ENCODE data around the gene AAK1. TPM values are rescaled to one million over a fixed set of nuclear protein-coding genes. Genes with fewer than 3 reads are reported as not detected.

AAK1 gene
- total and polyA plus RNA-seq, 2 of the 13 experiments (the other 11 are each of a cell fraction or from before 2014, with no cell fraction given), result 9.8 to 10.3 TPM

DNA sequence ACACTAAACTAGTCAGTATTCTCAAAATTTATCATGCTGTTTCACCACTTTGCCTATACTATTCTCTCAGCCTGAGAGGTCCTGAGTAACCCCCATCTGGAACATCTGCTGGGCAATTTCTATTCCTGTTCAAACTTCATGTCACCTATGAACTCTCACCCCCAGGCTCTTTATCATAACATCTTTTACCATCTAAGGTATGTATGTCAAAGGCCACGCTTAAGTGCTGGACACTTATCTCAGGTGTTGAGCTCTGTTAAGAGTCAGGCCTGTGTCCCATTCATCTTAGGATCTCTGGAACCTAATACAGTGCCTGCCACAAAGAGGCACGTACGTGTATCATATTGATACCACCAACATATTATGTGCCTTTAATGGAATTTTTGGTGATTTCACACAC is 4.9 kb downstream of the AAK1 start:
- 92% methylated on average over 3 of the region's 3 CpGs for WGBS (ENCODE audit: low lambda C conversion rate)
- no peaks in the 10 kb centered on the region for H4K20me1 ChIP-seq (ENCODE audit: insufficient read depth, low read length)
- no peak overlapping the region for H3K4me2 ChIP-seq (ENCODE audit: low read depth, low read length)
- in situ Hi-C loops (cut with HindIII; ENCODE audit: extremely low pct_ligation_motif_present, low pct_unique_long_range_greater_than_20kb), result no loop called here
- H3K9me3 ChIP-seq (ENCODE audit: low read length), result no peaks in the 10 kb centered on the region
- DNase-seq (ENCODE audit: low spot score) (no peak), ATAC-seq (no peak), FAIRE-seq (no peak)
- no peak overlapping the region for H3K9ac ChIP-seq (ENCODE audit: insufficient read depth, low read depth, low read length)
- ChIA-PET POLR2A (interaction anchor here (1.0 kb wide), 1 partner anchor 103 kb away, joined by 3 read pairs; the partner anchor contains the start of gene ANXA4), CTCF (ENCODE audit: low intra/inter-chr PET ratio, low total read pairs) (no interaction called here)
- H3K27ac ChIP-seq (ENCODE audit: extremely low read length, insufficient read depth, low read length), result no peak overlapping the region
- no peak overlapping the region for H2AFZ ChIP-seq (ENCODE audit: low read length)
- intact Hi-C loops (cut with micrococcal nuclease; ENCODE audit: unreplicated experiment), result no loop called here
- no peak overlapping the region for H3K4me3 ChIP-seq (replicated peaks in 1 of 3; ENCODE audit: insufficient read depth in 1 of 3, low read depth in 2 of 3, low read length in 3 of 3)
- H3K27me3 ChIP-seq (ENCODE audit: control insufficient read depth in 1 of 2, insufficient read depth in 2 of 2, low read length in 2 of 2), result peaks cover 0 to 3% of the 10 kb centered on the region in 2 experiments; a peak in 1 of 5 replicates
- TF ChIP-seq CHCHD3 (CRISPR knock-in tag; IDR thresholded peaks at IDR 0.05), result no peak
- no peak for TF ChIP-seq IRF2 (CRISPR knock-in tag; IDR thresholded peaks at IDR 0.05)
- TF ChIP-seq, protein P1, sequence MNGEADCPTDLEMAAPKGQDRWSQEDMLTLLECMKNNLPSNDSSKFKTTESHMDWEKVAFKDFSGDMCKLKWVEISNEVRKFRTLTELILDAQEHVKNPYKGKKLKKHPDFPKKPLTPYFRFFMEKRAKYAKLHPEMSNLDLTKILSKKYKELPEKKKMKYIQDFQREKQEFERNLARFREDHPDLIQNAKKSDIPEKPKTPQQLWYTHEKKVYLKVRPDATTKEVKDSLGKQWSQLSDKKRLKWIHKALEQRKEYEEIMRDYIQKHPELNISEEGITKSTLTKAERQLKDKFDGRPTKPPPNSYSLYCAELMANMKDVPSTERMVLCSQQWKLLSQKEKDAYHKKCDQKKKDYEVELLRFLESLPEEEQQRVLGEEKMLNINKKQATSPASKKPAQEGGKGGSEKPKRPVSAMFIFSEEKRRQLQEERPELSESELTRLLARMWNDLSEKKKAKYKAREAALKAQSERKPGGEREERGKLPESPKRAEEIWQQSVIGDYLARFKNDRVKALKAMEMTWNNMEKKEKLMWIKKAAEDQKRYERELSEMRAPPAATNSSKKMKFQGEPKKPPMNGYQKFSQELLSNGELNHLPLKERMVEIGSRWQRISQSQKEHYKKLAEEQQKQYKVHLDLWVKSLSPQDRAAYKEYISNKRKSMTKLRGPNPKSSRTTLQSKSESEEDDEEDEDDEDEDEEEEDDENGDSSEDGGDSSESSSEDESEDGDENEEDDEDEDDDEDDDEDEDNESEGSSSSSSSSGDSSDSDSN (CRISPR knock-in tag; IDR thresholded peaks at IDR 0.05), result no peak
- TF ChIP-seq ZNF331 (CRISPR knock-in tag; IDR thresholded peaks at IDR 0.05), result no peak
- TF ChIP-seq PPARG (CRISPR knock-in tag; conservative IDR thresholded peaks at IDR 0.05), result peak; percentile 55
- no peak for TF ChIP-seq KMT2B (CRISPR knock-in tag; IDR thresholded peaks at IDR 0.05)
- H3K36me3 ChIP-seq (replicated peaks in 1 of 2; ENCODE audit: control insufficient read depth in 1 of 2, insufficient read depth in 2 of 2, low read length in 2 of 2), result 0 out of 5 replicates have a peak, but pooled peaks cover 0 to 5% of the 10 kb centered on the region in 2 experiments
- BruUV-seq (replicated peaks), result no TSS peak
- peaks cover 41% of the 10 kb centered on the region for H3K4me1 ChIP-seq (ENCODE audit: insufficient read depth, low read length)
- H3K79me2 ChIP-seq (ENCODE audit: insufficient read depth, low read length), result peaks cover 62% of the 10 kb centered on the region

DNA sequence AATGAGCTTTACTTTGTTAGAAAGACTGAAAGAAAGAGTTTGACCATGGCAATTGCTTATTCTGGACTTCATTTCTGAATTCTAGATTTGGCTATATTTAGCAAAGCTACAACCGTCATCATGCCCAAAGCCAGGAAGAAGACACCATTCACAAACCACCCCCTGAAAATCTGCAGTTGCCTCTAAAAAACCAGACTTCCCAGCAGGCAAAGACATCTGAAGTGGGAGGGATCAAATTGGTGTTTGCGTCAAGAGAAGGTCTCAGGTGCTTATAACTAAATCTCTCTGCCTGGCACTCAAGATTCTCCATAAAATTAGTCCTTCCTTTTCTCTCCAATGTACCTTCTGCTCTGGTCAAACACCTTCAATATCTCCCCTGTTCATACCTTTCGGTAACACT is 5.6 kb downstream of the AAK1 start:
- Histone ChIP-seq H4K20me1 (ENCODE audit: insufficient read depth, low read length) (no peaks in the 10 kb centered on the region), H3K4me3 (replicated peaks in 1 of 3; ENCODE audit: insufficient read depth in 1 of 3, low read depth in 2 of 3, low read length in 3 of 3) (no peak overlapping the region), H3K27ac (ENCODE audit: extremely low read length, insufficient read depth, low read length) (no peak overlapping the region), H3K79me2 (ENCODE audit: insufficient read depth, low read length) (peaks cover 59% of the 10 kb centered on the region), H3K4me1 (ENCODE audit: insufficient read depth, low read length) (peaks cover 41% of the 10 kb centered on the region), H3K27me3 (ENCODE audit: control insufficient read depth in 1 of 2, insufficient read depth in 2 of 2, low read length in 2 of 2) (no peaks in the 10 kb centered on the region; a peak in 1 of 5 replicates), H3K9ac (ENCODE audit: insufficient read depth, low read depth, low read length) (no peak overlapping the region), H3K9me3 (ENCODE audit: low read length) (no peaks in the 10 kb centered on the region), H3K4me2 (ENCODE audit: low read depth, low read length) (no peak overlapping the region), H2AFZ (ENCODE audit: low read length) (no peak overlapping the region), H3K36me3 (replicated peaks in 1 of 2; ENCODE audit: control insufficient read depth in 1 of 2, insufficient read depth in 2 of 2, low read length in 2 of 2) (0 out of 5 replicates have a peak, but pooled peaks cover 0 to 5% of the 10 kb centered on the region in 2 experiments)
- ATAC-seq (no peak), DNase-seq (ENCODE audit: low spot score) (no peak), FAIRE-seq (no peak)
- CTCF ChIA-PET (ENCODE audit: low intra/inter-chr PET ratio, low total read pairs), result no interaction called here
- in situ Hi-C loops (cut with HindIII; ENCODE audit: extremely low pct_ligation_motif_present, low pct_unique_long_range_greater_than_20kb) (no loop called here), intact Hi-C loops (cut with micrococcal nuclease; ENCODE audit: unreplicated experiment) (no loop called here)
- WGBS (ENCODE audit: low lambda C conversion rate), result 95% methylated on average over 3 of the region's 3 CpGs
- POLR2A ChIA-PET, result no interaction called here
- BruUV-seq (replicated peaks), result no TSS peak
- no peak for TF ChIP-seq SRSF1 (optimal IDR thresholded peaks at IDR 0.05; ENCODE audit: low read depth, low read length)
- TF ChIP-seq KMT2B (CRISPR knock-in tag; IDR thresholded peaks at IDR 0.05), result no peak
- TF ChIP-seq NFE2L2 (IDR thresholded peaks at IDR 0.05; ENCODE audit: low read length), result no peak
- no peak for TF ChIP-seq CENPT (CRISPR knock-in tag; IDR thresholded peaks at IDR 0.05; ENCODE audit: low read depth)
- TF ChIP-seq, protein P2, sequence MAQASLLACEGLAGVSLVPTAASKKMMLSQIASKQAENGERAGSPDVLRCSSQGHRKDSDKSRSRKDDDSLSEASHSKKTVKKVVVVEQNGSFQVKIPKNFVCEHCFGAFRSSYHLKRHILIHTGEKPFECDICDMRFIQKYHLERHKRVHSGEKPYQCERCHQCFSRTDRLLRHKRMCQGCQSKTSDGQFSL (CRISPR knock-in tag; IDR thresholded peaks at IDR 0.05), result no peak
- TF ChIP-seq, protein P3, sequence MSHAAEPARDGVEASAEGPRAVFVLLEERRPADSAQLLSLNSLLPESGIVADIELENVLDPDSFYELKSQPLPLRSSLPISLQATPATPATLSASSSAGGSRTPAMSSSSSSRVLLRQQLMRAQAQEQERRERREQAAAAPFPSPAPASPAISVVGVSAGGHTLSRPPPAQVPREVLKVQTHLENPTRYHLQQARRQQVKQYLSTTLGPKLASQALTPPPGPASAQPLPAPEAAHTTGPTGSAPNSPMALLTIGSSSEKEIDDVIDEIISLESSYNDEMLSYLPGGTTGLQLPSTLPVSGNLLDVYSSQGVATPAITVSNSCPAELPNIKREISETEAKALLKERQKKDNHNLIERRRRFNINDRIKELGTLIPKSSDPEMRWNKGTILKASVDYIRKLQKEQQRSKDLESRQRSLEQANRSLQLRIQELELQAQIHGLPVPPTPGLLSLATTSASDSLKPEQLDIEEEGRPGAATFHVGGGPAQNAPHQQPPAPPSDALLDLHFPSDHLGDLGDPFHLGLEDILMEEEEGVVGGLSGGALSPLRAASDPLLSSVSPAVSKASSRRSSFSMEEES (CRISPR knock-in tag; IDR thresholded peaks at IDR 0.05), result no peak
- TF ChIP-seq EED (CRISPR knock-in tag; IDR thresholded peaks at IDR 0.05), result no peak
- no peak for TF ChIP-seq SNRNP70 (IDR thresholded peaks at IDR 0.05; ENCODE audit: low read depth, low read length)
- TF ChIP-seq ZNF230 (CRISPR knock-in tag; IDR thresholded peaks at IDR 0.05), result no peak
- no peak for TF ChIP-seq ZNF224 (CRISPR knock-in tag; IDR thresholded peaks at IDR 0.05)
